HG03571 (cell line): ENCODE results near the gene WASF2.
"Not testable (repeated sequence)": the region's sequence is repeated elsewhere in the genome, so short reads cannot be mapped to it uniquely, and the experiment has no call there.

Experiments
- ATAC-seq: cut with Tn5 transposase; IDR thresholded peaks from one replicate; pipeline ENCODE4 v1.9.1; 2021; ENCODE audit not compliant: unreplicated experiment

WASF2 gene

GRCh38 chr1:27503033-27503432 is 13.1 kb upstream of the WASF2 start:
- no peak for ATAC-seq

GRCh38 chr1:27501159-27501558 is 11.2 kb upstream of the WASF2 start:
- ATAC-seq, result not testable (repeated sequence)

- ATAC-seq, result no peak
Measured at GRCh38 chr1:27499142-27499541, 9.2 kb upstream of the WASF2 start.

- ATAC-seq, result no peak
Measured at GRCh38 chr1:27496604-27497155, 6.7 kb upstream of the WASF2 start.

- no peak for ATAC-seq
Measured at GRCh38 chr1:27492796-27493195, 2.8 kb upstream of the WASF2 start.

GRCh38 chr1:27491748-27492700 is 2.1 kb upstream of the WASF2 start:
- no peak for ATAC-seq

GRCh38 chr1:27489501-27489972 is 430 bp downstream of the WASF2 start:
- no peak for ATAC-seq

- no peak for ATAC-seq
Measured at GRCh38 chr1:27487966-27488884, 1.7 kb downstream of the WASF2 start.

GRCh38 chr1:27485363-27485762 is 4.6 kb downstream of the WASF2 start:
- ATAC-seq, result no peak

- no peak for ATAC-seq
Measured at GRCh38 chr1:27483659-27484058, 6.3 kb downstream of the WASF2 start.

- no peak for ATAC-seq
Measured at GRCh38 chr1:27481994-27482620, 7.9 kb downstream of the WASF2 start.

- ATAC-seq, result no peak
Measured at GRCh38 chr1:27478098-27478497, 11.9 kb downstream of the WASF2 start.

GRCh38 chr1:27476237-27476636 is 13.7 kb downstream of the WASF2 start:
- ATAC-seq, result no peak

GRCh38 chr1:27475720-27476119 is 14.2 kb downstream of the WASF2 start:
- ATAC-seq, result no peak

GRCh38 chr1:27473755-27474154 is 16.2 kb downstream of the WASF2 start:
- no peak for ATAC-seq

GRCh38 chr1:27472098-27472497 is 17.9 kb downstream of the WASF2 start:
- not testable (repeated sequence) for ATAC-seq

- no peak for ATAC-seq
Measured at GRCh38 chr1:27471477-27471876, 18.5 kb downstream of the WASF2 start.

- no peak for ATAC-seq
Measured at GRCh38 chr1:27469334-27469733, 20.6 kb downstream of the WASF2 start.

- ATAC-seq, result not testable (repeated sequence)
Measured at GRCh38 chr1:27468378-27468777, 21.6 kb downstream of the WASF2 start.

GRCh38 chr1:27464926-27465647 is 24.9 kb downstream of the WASF2 start:
- ATAC-seq, result no peak
